Omental fat pad (tissue), 4 donors: ENCODE results near the gene LTB. TPM values are rescaled to one million over a fixed set of nuclear protein-coding genes. Genes with fewer than 3 reads are reported as not detected.
A peak's percentile ranks its signal among the peaks of the same experiment; 100 is the strongest.

Source experiments
- ATAC-seq: fragments of 150-250 bp; one replicate; pipeline ENCODE4 v1.9.1; 2016; ENCODE audit warnings: mild to moderate bottlenecking, moderate library complexity; ENCODE audit not compliant: low FRiP score
- DNase-seq: peaks from one replicate; pipeline ENCODE4 v3.0.0-alpha.2; 2019; ENCODE audit warnings: low spot score
- CTCF ChIP-seq, 3 donors: fragments of 450-650 bp; IDR thresholded peaks; one replicate each; pipeline ENCODE4 v1.5.1; 2016 to 2017; ENCODE audit warnings: antibody characterized with exemption in 3 of 3, mild to moderate bottlenecking in 3 of 3, moderate library complexity in 2 of 3
- total RNA-seq, 4 donors: library from RNA; depleted of rRNA; stranded (reverse); fragments of >200 nt; gene quantifications; one replicate each; pipeline ENCODE4 v1.1.0, GENCODE V29; 2016

The LTB gene
- total RNA-seq, 4 donors from 2014 or later, result 0.72 to 5.5 (median 1.9) TPM

DNA sequence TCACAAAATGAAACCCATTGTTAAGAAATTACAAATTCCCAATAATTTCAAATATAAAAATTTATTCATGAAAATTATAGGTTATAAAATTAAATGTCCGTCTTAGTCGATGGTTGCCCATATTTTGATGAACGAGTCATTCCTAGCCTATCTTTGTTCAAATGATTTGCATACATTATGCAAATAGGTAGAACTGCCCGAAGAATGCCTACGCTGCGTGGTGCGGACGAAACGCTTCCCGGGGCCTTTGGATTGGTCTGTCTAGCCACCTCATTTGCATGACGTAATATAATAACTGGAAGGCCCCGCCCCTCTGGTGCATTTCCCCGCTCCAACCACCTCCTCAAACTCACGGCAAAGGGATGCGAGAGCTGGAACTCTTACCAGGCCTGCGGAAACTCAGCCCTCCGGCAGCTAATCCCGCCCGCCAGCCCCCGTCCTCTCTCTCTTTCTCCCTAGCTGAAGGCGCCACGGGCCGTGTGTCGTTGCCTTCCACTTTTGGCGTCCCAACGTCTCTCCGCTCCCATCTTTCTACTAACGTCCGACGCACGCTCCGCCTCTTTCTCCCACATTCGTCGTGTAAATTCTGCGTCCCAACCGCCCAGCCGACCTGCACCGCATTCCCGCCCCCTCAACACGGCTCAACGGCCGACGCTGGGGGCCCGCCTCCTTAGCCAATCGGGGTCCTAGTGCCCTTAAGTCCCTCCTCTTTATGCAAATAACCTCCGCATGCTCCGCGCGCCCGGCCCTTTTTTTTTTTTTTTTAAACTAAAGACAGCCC is 37.8 kb upstream of the LTB start:
- no peak for TF ChIP-seq CTCF (IDR thresholded peaks at IDR 0.05)
- ATAC-seq, result peak; percentile 94
- DNase-seq, result peak; percentile 87

- DNase-seq, result no peak
- no peak for ATAC-seq
- no peak for TF ChIP-seq CTCF (IDR thresholded peaks at IDR 0.05)
Measured at GRCh38 chr6:31617010-31617409, 34.8 kb upstream of the LTB start.

- ATAC-seq, result no peak
- no peak for TF ChIP-seq CTCF (IDR thresholded peaks at IDR 0.05)
- DNase-seq, result no peak
Measured at GRCh38 chr6:31615748-31616147, 33.5 kb upstream of the LTB start.

- no peak for DNase-seq
- TF ChIP-seq CTCF (IDR thresholded peaks at IDR 0.05), result no peak
- ATAC-seq, result no peak
Measured at GRCh38 chr6:31614684-31615578, 32.7 kb upstream of the LTB start, which contains the start of gene AIF1. Gene AIF1 (plus strand): TSS chr6:31615234. CDS start chr6:31615330, 96 bp downstream.

GRCh38 chr6:31614075-31614619 is 31.9 kb upstream of the LTB start:
- no peak for TF ChIP-seq CTCF (IDR thresholded peaks at IDR 0.05)
- ATAC-seq, result no peak

GRCh38 chr6:31610968-31611367 is 28.7 kb upstream of the LTB start:
- no peak for DNase-seq
- ATAC-seq, result no peak
- TF ChIP-seq CTCF (IDR thresholded peaks at IDR 0.05), result no peak

More at GRCh38 chr6:31614075-31614619, 31.9 kb upstream of the LTB start:
- no peak for DNase-seq
